Liver (tissue), 3 donors: ENCODE measurements around the gene KRT1.

Experiments
- CTCF ChIP-seq: fragments of 150-350 bp; IDR thresholded peaks from 2 replicates; pipeline ENCODE4 v1.5.1; 2017; ENCODE audit warnings: improper control_type of control experiment, low read depth, low read length; ENCODE audit not compliant: missing input control
- FOXA1 ChIP-seq: IDR thresholded peaks from 2 replicates; pipeline ENCODE4 v1.6.1; 2016; ENCODE audit warnings: antibody characterized with exemption
- GABPA ChIP-seq, 2 donors: IDR thresholded peaks in 1 of 2; conservative IDR thresholded peaks in 1 of 2; 2 replicates each; pipeline ENCODE4 v1.6.1; 2016; ENCODE audit warnings: antibody characterized with exemption in 2 of 2, mild to moderate bottlenecking in 1 of 2, moderate library complexity in 1 of 2
- NR2F2 ChIP-seq: IDR thresholded peaks from 2 replicates; pipeline ENCODE4 v1.6.1; 2016; ENCODE audit warnings: antibody characterized with exemption
- RAD21 ChIP-seq, 2 donors: IDR thresholded peaks; 2 replicates each; pipeline ENCODE4 v1.6.1; 2016; ENCODE audit warnings: antibody characterized with exemption in 2 of 2, mild to moderate bottlenecking in 2 of 2
- REST ChIP-seq: IDR thresholded peaks from 2 replicates; pipeline ENCODE4 v1.6.1; 2016; ENCODE audit warnings: antibody characterized with exemption, mild to moderate bottlenecking
- SP1 ChIP-seq: IDR thresholded peaks from 2 replicates; pipeline ENCODE4 v1.6.1; 2018; ENCODE audit warnings: antibody characterized with exemption, mild to moderate bottlenecking
- TAF1 ChIP-seq: conservative IDR thresholded peaks from 2 replicates; pipeline ENCODE4 v1.6.1; 2016; ENCODE audit warnings: antibody characterized with exemption, mild to moderate bottlenecking
- YY1 ChIP-seq: IDR thresholded peaks from 2 replicates; pipeline ENCODE4 v1.6.1; 2016; ENCODE audit warnings: antibody characterized with exemption, mild to moderate bottlenecking
- TF ChIP-seq, protein P1 (sequence below): IDR thresholded peaks from 2 replicates; pipeline ENCODE4 v1.6.1; 2016; ENCODE audit warnings: antibody characterized with exemption
- TF ChIP-seq, protein P2 (sequence below): IDR thresholded peaks from 2 replicates; pipeline ENCODE4 v1.6.1; 2016; ENCODE audit warnings: antibody characterized with exemption
- donor health status: healthy.
- donor health status: healthy.

DNA sequence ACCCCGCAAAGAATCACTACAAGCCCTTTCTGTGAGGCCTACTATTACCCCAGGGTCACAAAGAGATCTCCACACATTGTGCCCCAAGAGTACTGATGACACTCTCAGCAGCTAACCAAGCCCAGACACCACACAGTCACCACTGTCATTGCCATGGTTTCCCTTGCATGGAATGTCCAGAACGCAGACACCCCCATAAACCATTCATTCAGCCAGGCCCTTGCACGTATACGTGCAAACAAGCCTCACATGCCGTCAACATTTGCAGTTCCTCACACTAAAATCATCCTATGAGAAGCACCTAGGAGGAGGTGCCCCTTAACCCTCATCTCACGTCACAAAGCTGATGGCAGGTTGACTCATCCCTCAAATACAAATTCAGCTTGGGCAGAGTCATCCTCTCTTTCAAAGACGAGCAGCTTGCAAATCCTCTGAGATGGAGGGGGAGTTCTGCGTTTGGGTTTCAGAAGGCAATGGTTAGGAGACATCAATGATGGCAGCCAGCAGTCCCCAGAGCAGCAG, 40.2 kb upstream of the KRT1 start:
- TF ChIP-seq FOXA1 (no peak), CTCF (no peak), GABPA (IDR thresholded peaks at IDR 0.05 in 1 of 2, conservative IDR thresholded peaks at IDR 0.05 in 1 of 2) (no peak), REST (no peak), TAF1 (no peak), SP1 (no peak), RAD21 (IDR thresholded peaks at IDR 0.05) (no peak), YY1 (no peak), NR2F2 (no peak)
- TF ChIP-seq, protein P1, sequence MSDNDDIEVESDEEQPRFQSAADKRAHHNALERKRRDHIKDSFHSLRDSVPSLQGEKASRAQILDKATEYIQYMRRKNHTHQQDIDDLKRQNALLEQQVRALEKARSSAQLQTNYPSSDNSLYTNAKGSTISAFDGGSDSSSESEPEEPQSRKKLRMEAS: no peak
- TF ChIP-seq, protein P2, sequence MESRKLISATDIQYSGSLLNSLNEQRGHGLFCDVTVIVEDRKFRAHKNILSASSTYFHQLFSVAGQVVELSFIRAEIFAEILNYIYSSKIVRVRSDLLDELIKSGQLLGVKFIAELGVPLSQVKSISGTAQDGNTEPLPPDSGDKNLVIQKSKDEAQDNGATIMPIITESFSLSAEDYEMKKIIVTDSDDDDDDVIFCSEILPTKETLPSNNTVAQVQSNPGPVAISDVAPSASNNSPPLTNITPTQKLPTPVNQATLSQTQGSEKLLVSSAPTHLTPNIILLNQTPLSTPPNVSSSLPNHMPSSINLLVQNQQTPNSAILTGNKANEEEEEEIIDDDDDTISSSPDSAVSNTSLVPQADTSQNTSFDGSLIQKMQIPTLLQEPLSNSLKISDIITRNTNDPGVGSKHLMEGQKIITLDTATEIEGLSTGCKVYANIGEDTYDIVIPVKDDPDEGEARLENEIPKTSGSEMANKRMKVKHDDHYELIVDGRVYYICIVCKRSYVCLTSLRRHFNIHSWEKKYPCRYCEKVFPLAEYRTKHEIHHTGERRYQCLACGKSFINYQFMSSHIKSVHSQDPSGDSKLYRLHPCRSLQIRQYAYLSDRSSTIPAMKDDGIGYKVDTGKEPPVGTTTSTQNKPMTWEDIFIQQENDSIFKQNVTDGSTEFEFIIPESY: no peak
